Mammary epithelial cell (primary cell): ENCODE data around the gene PCBP3.

Experiments used
- CTCF ChIP-seq, 2 donors: IDR thresholded peaks in 1 of 2; conservative IDR thresholded peaks in 1 of 2; 2 replicates each; pipeline ENCODE4 v1.5.1; 2011 to 2012; ENCODE audit warnings: inconsistent platforms in 2 of 2, low read length in 2 of 2, mild to moderate bottlenecking in 2 of 2, control low read depth in 1 of 2, low read depth in 1 of 2; ENCODE audit not compliant: insufficient read depth in 1 of 2; ENCODE audit errors: extremely low read depth in 1 of 2
- EZH2 ChIP-seq: IDR thresholded peaks from 2 replicates; pipeline ENCODE4 v1.6.1; 2012; ENCODE audit warnings: low read length, inconsistent platforms, borderline replicate concordance

- TF ChIP-seq CTCF (conservative IDR thresholded peaks at IDR 0.05 in 1 of 2, IDR thresholded peaks at IDR 0.05 in 1 of 2; ENCODE audit: extremely low read depth in 1 of 2, insufficient read depth in 1 of 2, low read depth in 1 of 2, low read length in 2 of 2) (no peak), EZH2 (no peak)
Observed at GRCh38 chr21:45849651-45850050, 206.1 kb downstream of the PCBP3 start.
